Neural progenitor cell (in vitro differentiated cells): ENCODE data around the gene PLA2G3. TPM values are rescaled to one million over a fixed set of nuclear protein-coding genes. Genes with fewer than 3 reads are reported as not detected.

ENCODE experiments used
- DNase-seq: peaks from one replicate; pipeline ENCODE4 v3.0.0-alpha.2; 2016; ENCODE audit warnings: low spot score
- H2AFZ ChIP-seq: fragments of 200-600 bp; sonication (generic); replicated peaks from 2 replicates; pipeline ENCODE4 v1.6.1; 2016; ENCODE audit warnings: antibody characterized with exemption
- H3F3A ChIP-seq: fragments of 200-600 bp; sonication (generic); 2 replicates; pipeline ENCODE4 v1.6.1; 2016; ENCODE audit warnings: antibody characterized with exemption, low read depth
- H3K27ac ChIP-seq: fragments of 200-600 bp; sonication (generic); 2 replicates; pipeline ENCODE4 v1.5.1; 2016; ENCODE audit warnings: mild to moderate bottlenecking
- H3K27me3 ChIP-seq: fragments of 200-600 bp; sonication (generic); 2 replicates; pipeline ENCODE4 v1.6.1; 2016; ENCODE audit warnings: mild to moderate bottlenecking, moderate library complexity
- H3K36me3 ChIP-seq: fragments of 200-600 bp; sonication (generic); 2 replicates; pipeline ENCODE4 v1.5.1; 2016
- H3K4me1 ChIP-seq: fragments of 200-600 bp; sonication (generic); 2 replicates; pipeline ENCODE4 v1.6.1; 2016; ENCODE audit warnings: mixed run types
- H3K4me2 ChIP-seq: fragments of 200-600 bp; sonication (generic); 2 replicates; pipeline ENCODE4 v1.6.1; 2016
- H3K4me3 ChIP-seq: fragments of 200-600 bp; sonication (generic); 2 replicates; pipeline ENCODE4 v1.5.1; 2016
- H3K79me2 ChIP-seq: fragments of 200-600 bp; sonication (generic); 2 replicates; pipeline ENCODE4 v1.6.1; 2016; ENCODE audit warnings: low read depth
- H3K9ac ChIP-seq: fragments of 200-600 bp; sonication (generic); 2 replicates; pipeline ENCODE4 v1.6.1; 2016
- H3K9me3 ChIP-seq: fragments of 200-600 bp; sonication (generic); 2 replicates; pipeline ENCODE4 v1.5.1; 2016; ENCODE audit warnings: low read depth
- H4K20me1 ChIP-seq: fragments of 200-600 bp; sonication (generic); 2 replicates; pipeline ENCODE4 v1.6.1; 2016; ENCODE audit warnings: low read depth
- H3K27ac Mint-ChIP-seq: 3 replicates; pipeline ENCODE4 v1.8.0; 2021; ENCODE audit warnings: mixed read lengths
- H3K27me3 Mint-ChIP-seq: 2 replicates; pipeline ENCODE4 v1.8.0; 2022; ENCODE audit warnings: low read depth, mild to moderate bottlenecking, inconsistent platforms, moderate library complexity, mixed read lengths; ENCODE audit not compliant: insufficient read depth
- H3K36me3 Mint-ChIP-seq: 3 replicates; pipeline ENCODE4 v1.8.0; 2021; ENCODE audit warnings: mixed read lengths
- H3K4me1 Mint-ChIP-seq: 3 replicates; pipeline ENCODE4 v1.8.0; 2021; ENCODE audit warnings: mixed read lengths
- H3K4me3 Mint-ChIP-seq: 3 replicates; pipeline ENCODE4 v1.8.0; 2021; ENCODE audit warnings: mild to moderate bottlenecking, moderate library complexity, mixed read lengths
- H3K9me3 Mint-ChIP-seq: 3 replicates; pipeline ENCODE4 v1.8.0; 2020; ENCODE audit warnings: mixed read lengths
- EZH2 ChIP-seq: fragments of 200-600 bp; sonication (generic); IDR thresholded peaks from 2 replicates; pipeline ENCODE4 v1.6.1; 2017; ENCODE audit warnings: antibody characterized with exemption, mild to moderate bottlenecking, moderate library complexity
- EZH2phosphoT487 ChIP-seq: fragments of 200-600 bp; sonication (generic); IDR thresholded peaks from 2 replicates; pipeline ENCODE4 v1.6.1; 2017; ENCODE audit warnings: antibody characterized with exemption
- total RNA-seq: library from RNA; depleted of rRNA; stranded (reverse); fragments of >200 nt; gene quantifications from 2 replicates; pipeline ENCODE4 v1.2.3, GENCODE V29; 2015; ENCODE audit warnings: low replicate concordance
- TF ChIP-seq, protein P1 (sequence below): fragments of 200-600 bp; sonication (generic); IDR thresholded peaks from 2 replicates; pipeline ENCODE4 v1.5.1; 2017; ENCODE audit warnings: antibody characterized with exemption, mild to moderate bottlenecking

The PLA2G3 gene
- total RNA-seq, 1 donor from 2014 or later: 0.41 TPM

DNA sequence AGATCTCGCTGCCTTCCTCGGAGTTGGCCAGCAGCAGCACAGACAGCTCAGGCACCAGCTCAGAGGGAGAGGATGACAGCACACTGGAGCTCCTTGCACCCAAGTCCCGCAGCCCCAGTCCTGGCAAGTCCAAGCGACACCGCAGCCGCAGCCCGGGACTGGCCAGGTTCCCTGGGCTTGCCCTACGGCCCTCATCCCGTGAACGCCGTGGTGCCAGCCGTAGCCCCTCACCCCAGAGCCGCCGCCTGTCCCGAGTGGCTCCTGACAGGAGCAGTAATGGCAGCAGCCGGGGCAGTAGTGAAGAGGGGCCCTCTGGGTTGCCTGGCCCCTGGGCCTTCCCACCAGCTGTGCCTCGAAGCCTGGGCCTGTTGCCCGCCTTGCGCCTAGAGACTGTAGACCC, 6.4 kb downstream of the PLA2G3 start:
- Histone ChIP-seq H3K27ac (no peak overlapping the region), H3F3A (no peaks in the 10 kb centered on the region), H3K36me3 (no peaks in the 10 kb centered on the region), H4K20me1 (no peaks in the 10 kb centered on the region), H3K9ac (no peak overlapping the region), H3K4me3 (no peak overlapping the region), H3K79me2 (no peaks in the 10 kb centered on the region), H3K4me2 (no peak overlapping the region), H2AFZ (no peak overlapping the region), H3K27me3 (no peaks in the 10 kb centered on the region), H3K9me3 (no peaks in the 10 kb centered on the region), H3K4me1 (no peaks in the 10 kb centered on the region)
- DNase-seq: no peak
- Mint-ChIP-seq H3K27ac (no peak overlapping the region), H3K27me3 (peaks cover 6% of the 10 kb centered on the region), H3K4me3 (no peak overlapping the region), H3K4me1 (peaks cover 12% of the 10 kb centered on the region), H3K36me3 (peaks cover 7% of the 10 kb centered on the region), H3K9me3 (no peaks in the 10 kb centered on the region)
- TF ChIP-seq EZH2: no peak
- TF ChIP-seq EZH2phosphoT487: no peak
- TF ChIP-seq, protein P1, sequence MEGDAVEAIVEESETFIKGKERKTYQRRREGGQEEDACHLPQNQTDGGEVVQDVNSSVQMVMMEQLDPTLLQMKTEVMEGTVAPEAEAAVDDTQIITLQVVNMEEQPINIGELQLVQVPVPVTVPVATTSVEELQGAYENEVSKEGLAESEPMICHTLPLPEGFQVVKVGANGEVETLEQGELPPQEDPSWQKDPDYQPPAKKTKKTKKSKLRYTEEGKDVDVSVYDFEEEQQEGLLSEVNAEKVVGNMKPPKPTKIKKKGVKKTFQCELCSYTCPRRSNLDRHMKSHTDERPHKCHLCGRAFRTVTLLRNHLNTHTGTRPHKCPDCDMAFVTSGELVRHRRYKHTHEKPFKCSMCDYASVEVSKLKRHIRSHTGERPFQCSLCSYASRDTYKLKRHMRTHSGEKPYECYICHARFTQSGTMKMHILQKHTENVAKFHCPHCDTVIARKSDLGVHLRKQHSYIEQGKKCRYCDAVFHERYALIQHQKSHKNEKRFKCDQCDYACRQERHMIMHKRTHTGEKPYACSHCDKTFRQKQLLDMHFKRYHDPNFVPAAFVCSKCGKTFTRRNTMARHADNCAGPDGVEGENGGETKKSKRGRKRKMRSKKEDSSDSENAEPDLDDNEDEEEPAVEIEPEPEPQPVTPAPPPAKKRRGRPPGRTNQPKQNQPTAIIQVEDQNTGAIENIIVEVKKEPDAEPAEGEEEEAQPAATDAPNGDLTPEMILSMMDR: no peak

DNA sequence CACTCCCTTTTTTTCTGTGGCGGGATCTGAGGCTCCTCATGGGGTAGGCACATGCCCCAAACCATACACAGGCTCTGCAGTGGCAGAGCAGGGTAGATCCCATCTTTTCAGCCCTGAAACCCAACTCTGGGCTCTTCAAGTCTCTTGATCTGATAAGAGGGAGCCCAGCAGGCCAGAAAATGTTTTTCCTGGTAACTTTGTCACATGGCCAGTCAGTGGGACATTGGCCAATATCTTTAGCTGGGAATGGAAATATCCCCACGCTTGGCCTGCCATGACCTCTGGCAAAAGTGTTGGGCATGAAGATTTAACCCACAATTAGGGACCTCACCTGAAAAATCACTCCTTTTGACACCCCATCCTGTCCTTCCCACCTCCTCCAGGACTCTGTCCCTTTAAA, 9.4 kb downstream of the PLA2G3 start:
- H3K4me1 Mint-ChIP-seq: no peaks in the 10 kb centered on the region
- H3K9me3 Mint-ChIP-seq: no peaks in the 10 kb centered on the region
- no peaks in the 10 kb centered on the region for H3K9me3 ChIP-seq
- no peak overlapping the region for H3K27ac Mint-ChIP-seq
- H3K27ac ChIP-seq: no peak overlapping the region
- H3K4me2 ChIP-seq: no peak overlapping the region
- no peak for TF ChIP-seq EZH2phosphoT487
- no peak overlapping the region for H3K4me3 Mint-ChIP-seq
- peaks cover 4% of the 10 kb centered on the region for H3K36me3 Mint-ChIP-seq
- no peak overlapping the region for H2AFZ ChIP-seq
- no peaks in the 10 kb centered on the region for H3K79me2 ChIP-seq
- peaks cover 2% of the 10 kb centered on the region for H3K27me3 Mint-ChIP-seq
- H3K36me3 ChIP-seq: no peaks in the 10 kb centered on the region
- DNase-seq: no peak
- H3K4me3 ChIP-seq: no peak overlapping the region
- no peak overlapping the region for H3K9ac ChIP-seq
- H3F3A ChIP-seq: no peaks in the 10 kb centered on the region
- H4K20me1 ChIP-seq: no peaks in the 10 kb centered on the region
- no peaks in the 10 kb centered on the region for H3K4me1 ChIP-seq
- no peaks in the 10 kb centered on the region for H3K27me3 ChIP-seq

DNA sequence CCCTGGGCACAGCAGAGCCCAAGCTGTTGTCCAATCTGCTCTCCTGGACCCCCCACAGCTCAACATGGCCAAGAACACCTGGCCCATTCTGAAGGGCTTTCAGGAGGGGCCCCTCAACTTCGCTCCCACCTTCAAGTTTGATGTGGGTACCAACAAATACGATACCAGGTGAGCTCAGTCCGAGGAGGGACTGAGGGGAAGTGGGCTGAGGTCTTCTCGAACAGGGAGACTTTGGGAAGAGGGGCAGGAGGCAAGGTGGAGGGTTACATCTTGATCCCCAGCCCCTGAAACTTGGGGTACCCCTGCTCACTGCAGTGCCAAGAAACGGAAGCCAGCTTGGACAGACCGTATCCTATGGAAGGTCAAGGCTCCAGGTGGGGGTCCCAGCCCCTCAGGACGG, 12.2 kb downstream of the PLA2G3 start:
- H3K9me3 Mint-ChIP-seq: no peaks in the 10 kb centered on the region
- H3K4me1 Mint-ChIP-seq: peaks cover 4% of the 10 kb centered on the region
- no peak for DNase-seq
- Histone ChIP-seq H3K4me1 (no peaks in the 10 kb centered on the region), H3K36me3 (no peaks in the 10 kb centered on the region), H4K20me1 (no peaks in the 10 kb centered on the region), H3F3A (no peaks in the 10 kb centered on the region), H3K27ac (no peak overlapping the region), H3K4me2 (no peak overlapping the region), H3K79me2 (no peaks in the 10 kb centered on the region), H3K9ac (no peak overlapping the region), H3K4me3 (no peak overlapping the region), H3K9me3 (no peaks in the 10 kb centered on the region), H2AFZ (no peak overlapping the region), H3K27me3 (no peaks in the 10 kb centered on the region)
- no peak overlapping the region for H3K27ac Mint-ChIP-seq
- no peaks in the 10 kb centered on the region for H3K27me3 Mint-ChIP-seq
- no peak overlapping the region for H3K4me3 Mint-ChIP-seq
- no peak for TF ChIP-seq EZH2
- TF ChIP-seq, protein P1: no peak
- no peak for TF ChIP-seq EZH2phosphoT487
- no peaks in the 10 kb centered on the region for H3K36me3 Mint-ChIP-seq

DNA sequence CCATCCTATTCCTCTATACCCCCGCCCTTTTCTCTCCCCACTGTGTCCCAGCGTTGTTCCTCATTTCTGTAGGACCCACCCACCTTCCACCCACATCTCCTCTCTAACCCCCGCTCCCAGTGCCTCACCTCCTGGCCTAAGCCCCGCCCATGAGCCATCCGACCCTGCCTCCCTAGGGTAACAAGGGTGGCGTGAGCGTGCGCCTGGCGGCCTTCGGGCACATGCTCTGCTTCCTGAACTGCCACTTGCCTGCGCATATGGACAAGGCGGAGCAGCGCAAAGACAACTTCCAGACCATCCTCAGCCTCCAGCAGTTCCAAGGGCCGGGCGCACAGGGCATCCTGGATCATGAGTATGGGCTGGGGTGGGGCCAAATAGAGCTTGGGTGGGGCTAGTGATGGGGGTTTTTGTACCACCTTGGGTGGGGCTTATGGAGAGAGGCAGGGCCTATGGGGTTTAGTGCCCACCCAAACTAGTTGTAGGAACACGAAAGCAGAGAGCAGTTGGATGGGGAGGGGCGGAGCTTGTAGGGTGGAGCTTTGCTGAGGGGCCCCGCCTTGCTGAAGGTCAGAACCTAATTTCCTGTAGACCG, 13.0 kb downstream of the PLA2G3 start:
- Mint-ChIP-seq H3K36me3 (no peaks in the 10 kb centered on the region), H3K27me3 (no peaks in the 10 kb centered on the region), H3K9me3 (no peaks in the 10 kb centered on the region), H3K4me1 (peaks cover 7% of the 10 kb centered on the region), H3K27ac (no peak overlapping the region), H3K4me3 (no peak overlapping the region)
- H3K36me3 ChIP-seq: no peaks in the 10 kb centered on the region
- no peaks in the 10 kb centered on the region for H3F3A ChIP-seq
- no peak overlapping the region for H3K27ac ChIP-seq
- H3K4me2 ChIP-seq: no peak overlapping the region
- no peaks in the 10 kb centered on the region for H3K9me3 ChIP-seq
- H3K9ac ChIP-seq: no peak overlapping the region
- H3K4me1 ChIP-seq: peaks cover 3% of the 10 kb centered on the region
- no peaks in the 10 kb centered on the region for H4K20me1 ChIP-seq
- no peak for DNase-seq
- TF ChIP-seq EZH2 (no peak), EZH2phosphoT487 (no peak)
- TF ChIP-seq, protein P1: no peak
- no peaks in the 10 kb centered on the region for H3K27me3 ChIP-seq
- no peaks in the 10 kb centered on the region for H3K79me2 ChIP-seq
- H3K4me3 ChIP-seq: no peak overlapping the region
- H2AFZ ChIP-seq: no peak overlapping the region
